ENCODE data around the gene GNA15. TPM values are rescaled to one million over a fixed set of nuclear protein-coding genes. Genes with fewer than 3 reads are reported as not detected.

GNA15 gene
- total RNA-seq, 1 experiment from 2014 or later = 0.22 TPM

- TF ChIP-seq ZNF281 (CRISPR knock-in tag; IDR thresholded peaks at IDR 0.05) (no peak), PREB (CRISPR knock-in tag; IDR thresholded peaks at IDR 0.05; ENCODE audit: borderline replicate concordance) (no peak)
These were observed 51.2 kb downstream of the GNA15 start (continued) for GRCh38 chr19:3186891-3187661.

GRCh38 chr19:3187662-3188511 lies 52.1 kb downstream of the GNA15 start:
- H3K27me3 Mint-ChIP-seq (ENCODE audit: low read depth) = no peaks in the 10 kb centered on the region
- ATAC-seq (no peak), DNase-seq (ENCODE audit: low spot score) (no peak)
- ChIA-PET CTCF (interaction anchor here (2.3 kb wide), 1 partner anchor 59 kb away, joined by 7 read pairs; no protein-coding TSS in a partner anchor), POLR2A (no interaction called here)
- H3K4me3 Mint-ChIP-seq = peak overlapping the region; percentile 89
- 0 out of 2 replicates have a peak, but pooled peaks cover 2% of the 10 kb centered on the region for H3K36me3 Mint-ChIP-seq
- 0 out of 2 replicates have a peak overlapping the region, but pooled peaks have one; percentile 11 for H3K27ac Mint-ChIP-seq
- TF ChIP-seq CDX4 (CRISPR knock-in tag; IDR thresholded peaks at IDR 0.05; ENCODE audit: borderline replicate concordance) (no peak), ZNF263 (CRISPR knock-in tag; IDR thresholded peaks at IDR 0.05; ENCODE audit: low read depth) (no peak), CTCF (IDR thresholded peaks at IDR 0.05) (no peak)
- H3K4me1 Mint-ChIP-seq = peaks cover 20% of the 10 kb centered on the region
- H3K9me3 Mint-ChIP-seq = no peaks in the 10 kb centered on the region

- DNase-seq (ENCODE audit: low spot score) (no peak), ATAC-seq (no peak)
- Mint-ChIP-seq H3K9me3 (no peaks in the 10 kb centered on the region), H3K4me1 (peaks cover 20% of the 10 kb centered on the region), H3K4me3 (peak overlapping the region; percentile 29; the same call in 1 of the 2 replicates), H3K27me3 (ENCODE audit: low read depth) (no peaks in the 10 kb centered on the region), H3K36me3 (0 out of 2 replicates have a peak, but pooled peaks cover 2% of the 10 kb centered on the region), H3K27ac (0 out of 2 replicates have a peak overlapping the region, but pooled peaks have one; percentile 21)
- CTCF ChIA-PET = interaction anchor here (1.0 to 1.3 kb wide), 3 partner anchors 16 to 63 kb away, joined by 3 to 5 read pairs (median 4); no protein-coding TSS in a partner anchor
- POLR2A ChIA-PET = no interaction called here
- TF ChIP-seq PRDM15 (CRISPR knock-in tag; IDR thresholded peaks at IDR 0.05) (no peak), ZNF423 (CRISPR knock-in tag; IDR thresholded peaks at IDR 0.05) (no peak), ATF1 (CRISPR knock-in tag; IDR thresholded peaks at IDR 0.05) (no peak), NR3C1 (CRISPR knock-in tag; conservative IDR thresholded peaks at IDR 0.05; ENCODE audit: low read depth) (no peak), PRRX2 (CRISPR knock-in tag; IDR thresholded peaks at IDR 0.05) (no peak), ZBTB21 (CRISPR knock-in tag; IDR thresholded peaks at IDR 0.05; ENCODE audit: borderline replicate concordance) (no peak), ATF6 (CRISPR knock-in tag; IDR thresholded peaks at IDR 0.05) (no peak), IRF1 (CRISPR knock-in tag; IDR thresholded peaks at IDR 0.05) (no peak)
These were observed 53.1 kb downstream of the GNA15 start for GRCh38 chr19:3188627-3189596.

All from WTC11 (cell line).